GM12878 (cell line): Measurements from ENCODE around the gene RAB3B.

ENCODE experiments used
- POLR2A ChIP-seq: IDR thresholded peaks from 2 replicates; pipeline ENCODE4 v1.6.1; 2011; ENCODE audit warnings: low read depth, mild to moderate bottlenecking, low read length
- POLR2AphosphoS5 ChIP-seq: IDR thresholded peaks from 2 replicates; pipeline ENCODE4 v1.6.1; 2011; ENCODE audit warnings: mild to moderate bottlenecking, low read length, inconsistent platforms
- SUZ12 ChIP-seq: fragments of 200-600 bp; sonication (generic); IDR thresholded peaks from one replicate; pipeline ENCODE4 v1.6.1; 2018; ENCODE audit warnings: antibody characterized with exemption, mild to moderate bottlenecking; ENCODE audit not compliant: unreplicated experiment
- ZZZ3 ChIP-seq: IDR thresholded peaks from 2 replicates; pipeline ENCODE4 v1.6.1; 2011; ENCODE audit warnings: low read depth; ENCODE audit not compliant: control insufficient read depth, insufficient read length
- TF ChIP-seq, protein P1 (sequence below), 3 experiments: IDR thresholded peaks in 2 of 3; conservative IDR thresholded peaks in 1 of 3; 2 replicates each; pipeline ENCODE4 v1.5.1; 2011; ENCODE audit warnings: low read depth in 3 of 3, low read length in 3 of 3, mild to moderate bottlenecking in 3 of 3, control low read depth in 2 of 3, moderate library complexity in 2 of 3, inconsistent platforms in 1 of 3, mixed read lengths in 1 of 3; ENCODE audit not compliant: control insufficient read depth in 2 of 3, insufficient read depth in 1 of 3; ENCODE audit errors: extremely low read depth in 1 of 3

- TF ChIP-seq POLR2A (no peak), SUZ12 (no peak), POLR2AphosphoS5 (no peak), ZZZ3 (no peak)
- TF ChIP-seq, protein P1, sequence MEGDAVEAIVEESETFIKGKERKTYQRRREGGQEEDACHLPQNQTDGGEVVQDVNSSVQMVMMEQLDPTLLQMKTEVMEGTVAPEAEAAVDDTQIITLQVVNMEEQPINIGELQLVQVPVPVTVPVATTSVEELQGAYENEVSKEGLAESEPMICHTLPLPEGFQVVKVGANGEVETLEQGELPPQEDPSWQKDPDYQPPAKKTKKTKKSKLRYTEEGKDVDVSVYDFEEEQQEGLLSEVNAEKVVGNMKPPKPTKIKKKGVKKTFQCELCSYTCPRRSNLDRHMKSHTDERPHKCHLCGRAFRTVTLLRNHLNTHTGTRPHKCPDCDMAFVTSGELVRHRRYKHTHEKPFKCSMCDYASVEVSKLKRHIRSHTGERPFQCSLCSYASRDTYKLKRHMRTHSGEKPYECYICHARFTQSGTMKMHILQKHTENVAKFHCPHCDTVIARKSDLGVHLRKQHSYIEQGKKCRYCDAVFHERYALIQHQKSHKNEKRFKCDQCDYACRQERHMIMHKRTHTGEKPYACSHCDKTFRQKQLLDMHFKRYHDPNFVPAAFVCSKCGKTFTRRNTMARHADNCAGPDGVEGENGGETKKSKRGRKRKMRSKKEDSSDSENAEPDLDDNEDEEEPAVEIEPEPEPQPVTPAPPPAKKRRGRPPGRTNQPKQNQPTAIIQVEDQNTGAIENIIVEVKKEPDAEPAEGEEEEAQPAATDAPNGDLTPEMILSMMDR (IDR thresholded peaks at IDR 0.05 in 2 of 3, conservative IDR thresholded peaks at IDR 0.05 in 1 of 3; ENCODE audit: control insufficient read depth in 2 of 3, extremely low read depth in 1 of 3, insufficient read depth in 1 of 3, low read depth in 3 of 3, low read length in 3 of 3), result no peak
Observed at GRCh38 chr1:51954783-51955182, 35.7 kb downstream of the RAB3B start.
